NCI-H1930 (cell line): Measurements from ENCODE around the gene TADA2B.

Experiments used
- DNase-seq, 2 experiments: peaks; one replicate each; lab custom pipeline; 2025; lab: John Stamatoyannopoulos, UW

TADA2B gene

GRCh38 chr4:7017446-7018048 is 25.6 kb upstream of the TADA2B start:
- no peak for DNase-seq

- DNase-seq, result no peak
Observed at GRCh38 chr4:7018281-7018680, 24.9 kb upstream of the TADA2B start.

GRCh38 chr4:7019367-7019766 is 23.8 kb upstream of the TADA2B start:
- DNase-seq, result no peak

- no peak for DNase-seq
Observed at GRCh38 chr4:7020290-7020689, 22.9 kb upstream of the TADA2B start.

- DNase-seq, result no peak
Observed at GRCh38 chr4:7020856-7021255, 22.3 kb upstream of the TADA2B start.

- DNase-seq, result no peak
Observed at GRCh38 chr4:7021355-7021754, 21.8 kb upstream of the TADA2B start.

GRCh38 chr4:7021930-7022664 is 21.1 kb upstream of the TADA2B start:
- DNase-seq, result no peak

- no peak for DNase-seq
Observed at GRCh38 chr4:7023486-7023885, 19.7 kb upstream of the TADA2B start.

GRCh38 chr4:7023901-7024300 is 19.3 kb upstream of the TADA2B start:
- no peak for DNase-seq

- DNase-seq, result no peak
Observed at GRCh38 chr4:7024336-7024890, 18.8 kb upstream of the TADA2B start.

GRCh38 chr4:7025040-7025602 is 18.1 kb upstream of the TADA2B start:
- DNase-seq, result no peak

- DNase-seq, result no peak
Observed at GRCh38 chr4:7026107-7026506, 17.1 kb upstream of the TADA2B start.

- no peak for DNase-seq
Observed at GRCh38 chr4:7027284-7027683, 15.9 kb upstream of the TADA2B start.

- no peak for DNase-seq
Observed at GRCh38 chr4:7027913-7028312, 15.3 kb upstream of the TADA2B start.

- DNase-seq, result no peak
Observed at GRCh38 chr4:7029212-7029611, 14.0 kb upstream of the TADA2B start.

GRCh38 chr4:7029921-7030320 is 13.3 kb upstream of the TADA2B start:
- DNase-seq, result no peak

GRCh38 chr4:7030856-7031255 is 12.3 kb upstream of the TADA2B start:
- no peak for DNase-seq

GRCh38 chr4:7031558-7032449 is 11.4 kb upstream of the TADA2B start:
- DNase-seq, result no peak

- no peak for DNase-seq
Observed at GRCh38 chr4:7032596-7032995, 10.6 kb upstream of the TADA2B start.

GRCh38 chr4:7034262-7035081 is 8.7 kb upstream of the TADA2B start:
- DNase-seq, result no peak

- DNase-seq, result no peak
Observed at GRCh38 chr4:7037425-7037824, 5.7 kb upstream of the TADA2B start.
